Ishikawa (cell line): ENCODE measurements around the gene METRNL.

Source experiments
- CEBPB ChIP-seq: IDR thresholded peaks from 2 replicates; pipeline ENCODE4 v1.6.1; 2012
- CREB1 ChIP-seq: IDR thresholded peaks from 2 replicates; pipeline ENCODE4 v1.6.1; 2012; ENCODE audit warnings: low read depth
- EGR1 ChIP-seq: IDR thresholded peaks from 2 replicates; pipeline ENCODE4 v1.6.1; 2012
- EP300 ChIP-seq: IDR thresholded peaks from 2 replicates; pipeline ENCODE4 v1.6.1; 2012; ENCODE audit warnings: borderline replicate concordance
- FOXM1 ChIP-seq: IDR thresholded peaks from 2 replicates; pipeline ENCODE4 v1.6.1; 2012; ENCODE audit warnings: low read depth, borderline replicate concordance
- MAX ChIP-seq: IDR thresholded peaks from 2 replicates; pipeline ENCODE4 v1.6.1; 2012
- NFIC ChIP-seq: IDR thresholded peaks from 2 replicates; pipeline ENCODE4 v1.6.1; 2012
- RAD21 ChIP-seq: IDR thresholded peaks from 2 replicates; pipeline ENCODE4 v1.6.1; 2012; ENCODE audit warnings: low read depth
- TAF1 ChIP-seq: IDR thresholded peaks from 2 replicates; pipeline ENCODE4 v1.6.1; 2012; ENCODE audit warnings: low read depth, mild to moderate bottlenecking
- TCF12 ChIP-seq: IDR thresholded peaks from 2 replicates; pipeline ENCODE4 v1.6.1; 2012; ENCODE audit warnings: low read depth
- TEAD4 ChIP-seq: IDR thresholded peaks from 2 replicates; pipeline ENCODE4 v1.6.1; 2012
- YY1 ChIP-seq: IDR thresholded peaks from 2 replicates; pipeline ENCODE4 v1.6.1; 2012; ENCODE audit warnings: low read depth
- ZBTB7A ChIP-seq: IDR thresholded peaks from 2 replicates; pipeline ENCODE4 v1.6.1; 2012; ENCODE audit warnings: low read depth
- TF ChIP-seq, protein P1 (sequence below): IDR thresholded peaks from 2 replicates; pipeline ENCODE4 v1.6.1; 2012
- TF ChIP-seq, protein P2 (sequence below): IDR thresholded peaks from 2 replicates; pipeline ENCODE4 v1.6.1; 2012; ENCODE audit warnings: low read depth, mild to moderate bottlenecking

Gene METRNL

DNA sequence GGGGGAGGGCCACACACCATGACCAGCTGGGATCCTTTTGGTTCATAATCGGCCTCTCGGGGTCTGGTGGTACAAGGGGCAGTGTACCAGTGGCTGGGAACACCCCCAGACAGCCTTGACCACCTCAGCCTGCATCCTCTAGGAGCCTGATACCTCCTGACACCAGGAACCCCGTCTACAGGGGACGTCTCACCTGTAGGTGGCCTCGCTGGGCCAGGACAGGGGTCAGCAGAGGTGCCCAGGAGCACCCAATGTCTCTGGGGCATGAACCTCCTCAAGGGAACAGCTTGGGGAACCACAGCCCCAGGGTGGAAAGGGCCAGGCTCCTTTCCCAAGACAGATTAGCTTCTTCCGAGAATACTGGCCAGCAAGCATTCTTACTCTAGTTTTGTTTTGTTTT, 2.5 kb upstream of the METRNL start:
- TF ChIP-seq CEBPB: no peak
- TF ChIP-seq NFIC: no peak
- TF ChIP-seq, protein P1, sequence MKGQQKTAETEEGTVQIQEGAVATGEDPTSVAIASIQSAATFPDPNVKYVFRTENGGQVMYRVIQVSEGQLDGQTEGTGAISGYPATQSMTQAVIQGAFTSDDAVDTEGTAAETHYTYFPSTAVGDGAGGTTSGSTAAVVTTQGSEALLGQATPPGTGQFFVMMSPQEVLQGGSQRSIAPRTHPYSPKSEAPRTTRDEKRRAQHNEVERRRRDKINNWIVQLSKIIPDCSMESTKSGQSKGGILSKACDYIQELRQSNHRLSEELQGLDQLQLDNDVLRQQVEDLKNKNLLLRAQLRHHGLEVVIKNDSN: no peak
- peak; percentile 78 for TF ChIP-seq RAD21
- no peak for TF ChIP-seq MAX
- TF ChIP-seq, protein P2, sequence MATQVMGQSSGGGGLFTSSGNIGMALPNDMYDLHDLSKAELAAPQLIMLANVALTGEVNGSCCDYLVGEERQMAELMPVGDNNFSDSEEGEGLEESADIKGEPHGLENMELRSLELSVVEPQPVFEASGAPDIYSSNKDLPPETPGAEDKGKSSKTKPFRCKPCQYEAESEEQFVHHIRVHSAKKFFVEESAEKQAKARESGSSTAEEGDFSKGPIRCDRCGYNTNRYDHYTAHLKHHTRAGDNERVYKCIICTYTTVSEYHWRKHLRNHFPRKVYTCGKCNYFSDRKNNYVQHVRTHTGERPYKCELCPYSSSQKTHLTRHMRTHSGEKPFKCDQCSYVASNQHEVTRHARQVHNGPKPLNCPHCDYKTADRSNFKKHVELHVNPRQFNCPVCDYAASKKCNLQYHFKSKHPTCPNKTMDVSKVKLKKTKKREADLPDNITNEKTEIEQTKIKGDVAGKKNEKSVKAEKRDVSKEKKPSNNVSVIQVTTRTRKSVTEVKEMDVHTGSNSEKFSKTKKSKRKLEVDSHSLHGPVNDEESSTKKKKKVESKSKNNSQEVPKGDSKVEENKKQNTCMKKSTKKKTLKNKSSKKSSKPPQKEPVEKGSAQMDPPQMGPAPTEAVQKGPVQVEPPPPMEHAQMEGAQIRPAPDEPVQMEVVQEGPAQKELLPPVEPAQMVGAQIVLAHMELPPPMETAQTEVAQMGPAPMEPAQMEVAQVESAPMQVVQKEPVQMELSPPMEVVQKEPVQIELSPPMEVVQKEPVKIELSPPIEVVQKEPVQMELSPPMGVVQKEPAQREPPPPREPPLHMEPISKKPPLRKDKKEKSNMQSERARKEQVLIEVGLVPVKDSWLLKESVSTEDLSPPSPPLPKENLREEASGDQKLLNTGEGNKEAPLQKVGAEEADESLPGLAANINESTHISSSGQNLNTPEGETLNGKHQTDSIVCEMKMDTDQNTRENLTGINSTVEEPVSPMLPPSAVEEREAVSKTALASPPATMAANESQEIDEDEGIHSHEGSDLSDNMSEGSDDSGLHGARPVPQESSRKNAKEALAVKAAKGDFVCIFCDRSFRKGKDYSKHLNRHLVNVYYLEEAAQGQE: no peak
- no peak for TF ChIP-seq CREB1

GRCh38 chr17:83077411-83077810, 2.0 kb upstream of the METRNL start:
- TF ChIP-seq TAF1 (no peak), FOXM1 (no peak)

GRCh38 chr17:83077939-83078338, 1.5 kb upstream of the METRNL start:
- no peak for TF ChIP-seq ZBTB7A
- no peak for TF ChIP-seq EP300
- TF ChIP-seq, protein P1: no peak
- no peak for TF ChIP-seq CEBPB
- no peak for TF ChIP-seq EGR1
- TF ChIP-seq NFIC: no peak
- no peak for TF ChIP-seq TAF1
- TF ChIP-seq RAD21: no peak

DNA sequence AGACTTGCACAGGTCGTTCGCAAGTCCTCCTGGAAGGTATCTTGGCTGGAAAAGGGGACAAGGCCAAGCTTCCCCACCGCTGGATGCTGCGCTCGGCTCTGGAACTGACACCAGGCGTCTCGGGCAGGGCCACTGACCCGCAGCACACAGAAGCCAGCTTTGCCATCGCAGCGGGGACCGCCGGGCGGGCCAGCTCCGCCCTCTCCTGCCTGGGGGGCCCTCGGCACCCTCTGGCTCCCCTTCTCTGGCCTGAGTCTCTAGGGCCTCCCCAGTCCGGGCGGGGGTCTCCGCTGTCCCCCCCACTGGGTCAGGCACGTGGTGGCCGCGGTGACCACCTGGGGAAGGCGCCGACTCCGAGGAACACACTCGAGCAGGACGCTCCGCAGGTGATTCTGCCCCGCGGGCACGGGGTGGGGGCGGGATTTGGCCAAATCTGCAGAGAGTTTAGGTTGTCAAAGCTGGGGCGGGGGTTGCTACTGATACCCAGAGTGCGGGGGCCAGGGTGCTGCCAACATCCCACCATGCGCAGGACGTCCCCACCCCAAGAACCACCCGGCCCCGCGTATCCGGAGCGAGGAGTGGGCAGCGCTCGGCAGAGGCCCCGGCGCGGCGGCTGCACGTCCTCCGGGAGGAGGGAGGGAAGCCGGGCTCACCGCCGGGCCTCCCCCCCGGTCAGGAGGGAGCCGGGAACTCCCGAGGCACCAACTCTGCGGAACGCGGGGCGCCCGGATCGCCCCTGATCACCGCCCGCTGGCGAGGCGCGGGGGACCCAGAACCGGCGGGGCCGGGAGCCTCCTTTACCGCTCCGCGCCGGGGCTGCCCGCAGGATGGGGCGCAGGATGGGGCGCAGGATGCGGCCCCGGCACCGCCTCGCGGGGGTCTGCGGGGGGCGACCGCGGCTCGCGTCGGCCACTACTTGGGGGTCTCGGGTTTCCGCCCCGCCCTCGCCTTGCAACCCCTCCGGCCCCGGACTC, 744 bp upstream of the METRNL start:
- TF ChIP-seq NFIC (no peak), YY1 (no peak), RAD21 (no peak), FOXM1 (no peak), EP300 (no peak), TCF12 (no peak), TEAD4 (no peak), CREB1 (no peak), ZBTB7A (peak; percentile 84), MAX (peak; percentile 81), TAF1 (peak; percentile 20; the same call in 1 of the 2 replicates)
- TF ChIP-seq, protein P2: no peak
- TF ChIP-seq, protein P1: 0 out of 2 replicates have a peak, but pooled peaks have one; percentile 20

DNA sequence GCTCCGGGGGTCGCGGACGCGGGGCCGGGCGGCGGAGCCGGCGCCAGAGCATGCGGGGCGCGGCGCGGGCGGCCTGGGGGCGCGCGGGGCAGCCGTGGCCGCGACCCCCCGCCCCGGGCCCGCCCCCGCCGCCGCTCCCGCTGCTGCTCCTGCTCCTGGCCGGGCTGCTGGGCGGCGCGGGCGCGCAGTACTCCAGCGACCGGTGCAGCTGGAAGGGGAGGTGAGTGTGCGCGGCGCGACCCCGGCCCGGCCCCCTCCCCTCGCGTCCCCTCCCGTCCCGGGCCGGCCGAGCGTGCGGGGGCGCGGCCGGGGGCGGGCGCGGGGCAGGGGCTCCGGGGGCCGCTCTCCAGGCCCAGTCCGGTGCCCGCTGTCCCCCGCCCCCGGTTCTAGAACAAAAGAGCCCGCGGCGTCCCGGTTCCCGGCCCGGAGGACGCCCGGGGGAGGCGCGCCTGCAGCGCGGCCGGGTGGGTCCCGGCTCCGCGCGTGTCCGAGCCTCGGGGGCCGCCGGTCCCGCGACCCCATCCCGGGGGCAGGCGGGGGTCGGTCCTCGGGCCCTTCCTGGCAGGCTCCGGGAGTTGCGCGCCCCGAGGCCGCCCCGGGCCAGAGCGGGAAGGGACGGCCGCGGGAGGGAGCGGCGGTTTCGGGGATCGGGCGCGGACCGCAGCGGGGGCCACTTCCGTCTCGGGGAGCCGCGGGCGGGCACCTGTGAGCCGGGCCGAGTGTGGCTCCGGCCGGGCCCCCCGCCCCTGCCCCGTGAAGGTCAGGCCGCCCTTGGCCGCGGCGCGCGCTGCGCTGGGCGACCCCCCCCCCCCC, 563 bp downstream of the METRNL start:
- TF ChIP-seq MAX (no peak), TCF12 (no peak), YY1 (no peak), CREB1 (no peak)
